Skeletal muscle cell (primary cell): ENCODE data around the gene NPTX2.

Experiments used
- DNase-seq: peaks from one replicate; pipeline ENCODE4 v3.0.0-alpha.2; 2010; ENCODE audit warnings: low read depth
- H3K4me3 ChIP-seq: 2 replicates; pipeline ENCODE4 v1.5.1; 2011; ENCODE audit warnings: low read depth, mild to moderate bottlenecking, control low read depth, low read length, moderate library complexity

Gene NPTX2

GRCh38 chr7:98646465-98646864 is 29.4 kb downstream of the NPTX2 start:
- no peak overlapping the region for H3K4me3 ChIP-seq
- DNase-seq = no peak

GRCh38 chr7:98647326-98647725 is 30.2 kb downstream of the NPTX2 start:
- no peak overlapping the region for H3K4me3 ChIP-seq
- DNase-seq = no peak

GRCh38 chr7:98651760-98652159 is 34.7 kb downstream of the NPTX2 start:
- H3K4me3 ChIP-seq = no peak overlapping the region
- DNase-seq = no peak

GRCh38 chr7:98653601-98654310 is 36.7 kb downstream of the NPTX2 start:
- no peak for DNase-seq
- H3K4me3 ChIP-seq = no peak overlapping the region

- H3K4me3 ChIP-seq = no peak overlapping the region
- DNase-seq = no peak
These were observed 37.6 kb downstream of the NPTX2 start for GRCh38 chr7:98654524-98655272.

GRCh38 chr7:98655611-98656010 is 38.5 kb downstream of the NPTX2 start:
- no peak for DNase-seq

GRCh38 chr7:98656899-98657298 is 39.8 kb downstream of the NPTX2 start:
- no peak for DNase-seq
- no peak overlapping the region for H3K4me3 ChIP-seq

More at GRCh38 chr7:98655611-98656010, 38.5 kb downstream of the NPTX2 start:
- H3K4me3 ChIP-seq = no peak overlapping the region

GRCh38 chr7:98657736-98658135 is 40.7 kb downstream of the NPTX2 start:
- DNase-seq = no peak
- H3K4me3 ChIP-seq = no peak overlapping the region

GRCh38 chr7:98659756-98660155 is 42.7 kb downstream of the NPTX2 start:
- no peak for DNase-seq
- H3K4me3 ChIP-seq = no peak overlapping the region

GRCh38 chr7:98661607-98662006 is 44.5 kb downstream of the NPTX2 start:
- DNase-seq = no peak
- H3K4me3 ChIP-seq = no peak overlapping the region

GRCh38 chr7:98662289-98662688 is 45.2 kb downstream of the NPTX2 start:
- DNase-seq = no peak
- no peak overlapping the region for H3K4me3 ChIP-seq

- no peak for DNase-seq
These were observed 47.8 kb downstream of the NPTX2 start for GRCh38 chr7:98664882-98665281.

GRCh38 chr7:98668255-98668654 is 51.2 kb downstream of the NPTX2 start:
- DNase-seq = no peak
- no peak overlapping the region for H3K4me3 ChIP-seq

More at GRCh38 chr7:98664882-98665281, 47.8 kb downstream of the NPTX2 start:
- H3K4me3 ChIP-seq = no peak overlapping the region

GRCh38 chr7:98669329-98670000 is 52.4 kb downstream of the NPTX2 start:
- no peak for DNase-seq
- H3K4me3 ChIP-seq = no peak overlapping the region

GRCh38 chr7:98670186-98670585 is 53.1 kb downstream of the NPTX2 start:
- DNase-seq = no peak
- H3K4me3 ChIP-seq = no peak overlapping the region

- no peak overlapping the region for H3K4me3 ChIP-seq
- no peak for DNase-seq
These were observed 54.7 kb downstream of the NPTX2 start for GRCh38 chr7:98671733-98672331.

- no peak for DNase-seq
- no peak overlapping the region for H3K4me3 ChIP-seq
These were observed 57.4 kb downstream of the NPTX2 start for GRCh38 chr7:98674461-98674860.

- DNase-seq = no peak
- H3K4me3 ChIP-seq = no peak overlapping the region
These were observed 57.8 kb downstream of the NPTX2 start for GRCh38 chr7:98674881-98675280.

- no peak for DNase-seq
These were observed 61.1 kb downstream of the NPTX2 start for GRCh38 chr7:98678215-98678614.

More at GRCh38 chr7:98678215-98678614, 61.1 kb downstream of the NPTX2 start:
- no peak overlapping the region for H3K4me3 ChIP-seq
